Vagina (tissue), 2 donors: ENCODE measurements around the gene ARHGAP4. TPM values are rescaled to one million over a fixed set of nuclear protein-coding genes. Genes with fewer than 3 reads are reported as not detected.

ENCODE experiments used
- DNase-seq, 2 donors: peaks; one replicate each; pipeline ENCODE4 v3.0.0-alpha.2; 2017; ENCODE audit errors: extremely low spot score in 2 of 2
- H3K27ac ChIP-seq: fragments of 200-600 bp; sonication (generic); one replicate; pipeline ENCODE4 v1.5.1; 2019
- H3K27me3 ChIP-seq: fragments of 200-600 bp; sonication (generic); one replicate; pipeline ENCODE4 v1.5.1; 2019
- H3K36me3 ChIP-seq, 2 donors: fragments of 200-600 bp; sonication (generic); one replicate each; pipeline ENCODE4 v1.5.1; 2017 to 2019
- H3K4me1 ChIP-seq: fragments of 200-600 bp; sonication (generic); one replicate; pipeline ENCODE4 v1.5.1; 2019
- H3K4me3 ChIP-seq, 2 donors: fragments of 200-600 bp; sonication (generic); 1 replicate in 1 of 2; 2 replicates in 1 of 2; pipeline ENCODE4 v1.5.1; 2016 to 2019
- H3K9me3 ChIP-seq: fragments of 200-600 bp; sonication (generic); one replicate; pipeline ENCODE4 v1.5.1; 2019
- POLR2A ChIP-seq, 2 donors: fragments of 450-650 bp; IDR thresholded peaks; one replicate each; pipeline ENCODE4 v1.6.1; 2017; ENCODE audit warnings: antibody characterized with exemption in 2 of 2, mild to moderate bottlenecking in 2 of 2, moderate library complexity in 2 of 2
- POLR2AphosphoS5 ChIP-seq, 2 donors: sonication (generic); formaldehyde crosslinking; IDR thresholded peaks; one replicate each; pipeline ENCODE4 v1.9.0; 2017; ENCODE audit warnings: antibody characterized with exemption in 2 of 2, mild to moderate bottlenecking in 2 of 2, low read depth in 1 of 2; ENCODE audit not compliant: insufficient read depth in 1 of 2
- intact Hi-C: fragments of 100-400 bp; cut with DNase I; formaldehyde crosslinking; loops from one replicate; pipeline ENCODE4 v1.15.1; 2023
- total RNA-seq: library from RNA; depleted of rRNA; stranded (reverse); fragments of >200 nt; gene quantifications from one replicate; pipeline ENCODE4 v1.2.3, GENCODE V29; 2016
- TF ChIP-seq, protein P1 (sequence below), 3 experiments: fragments of 450-650 bp in 2 of 3; fragments of 200-600 bp in 1 of 3; sonication (generic) in 1 of 3; IDR thresholded peaks; one replicate each; pipeline ENCODE4 v1.5.1; 2017 to 2019; ENCODE audit warnings: antibody characterized with exemption in 3 of 3, mild to moderate bottlenecking in 2 of 3, moderate library complexity in 2 of 3

Gene ARHGAP4
- total RNA-seq, 1 donor from 2014 or later, result 36.6 TPM

DNA sequence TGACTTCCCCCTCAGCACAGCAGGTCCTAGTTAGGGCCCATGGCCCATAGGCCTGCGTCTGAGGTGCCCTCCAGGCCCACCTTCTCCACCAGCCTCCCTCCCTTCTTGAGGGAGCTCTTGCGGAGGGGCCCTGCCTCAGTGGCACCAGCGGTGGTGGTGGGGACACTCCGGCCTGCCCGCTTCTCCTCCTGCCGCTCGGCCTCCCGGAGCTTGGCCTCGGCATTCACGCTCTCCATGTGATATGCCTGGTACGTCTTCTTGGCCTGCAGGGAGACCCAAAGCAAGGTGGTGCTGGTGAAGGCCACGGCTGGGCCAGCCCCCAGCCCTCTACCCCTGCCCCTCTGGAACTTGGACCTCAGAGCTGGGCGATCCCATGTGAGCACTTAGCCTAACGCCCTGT, 5.5 kb downstream of the ARHGAP4 start:
- no peak overlapping the region for H3K4me3 ChIP-seq
- intact Hi-C loops, result loop anchor here (10.0 kb wide), 1 partner anchor 136 kb away; the partner anchor contains the start of gene SRPK3
- H3K9me3 ChIP-seq, result no peaks in the 10 kb centered on the region
- no peaks in the 10 kb centered on the region for H3K27me3 ChIP-seq
- TF ChIP-seq POLR2A (IDR thresholded peaks at IDR 0.05) (no peak), POLR2AphosphoS5 (IDR thresholded peaks at IDR 0.05; ENCODE audit: insufficient read depth in 1 of 2, low read depth in 1 of 2) (no peak)
- TF ChIP-seq, protein P1, sequence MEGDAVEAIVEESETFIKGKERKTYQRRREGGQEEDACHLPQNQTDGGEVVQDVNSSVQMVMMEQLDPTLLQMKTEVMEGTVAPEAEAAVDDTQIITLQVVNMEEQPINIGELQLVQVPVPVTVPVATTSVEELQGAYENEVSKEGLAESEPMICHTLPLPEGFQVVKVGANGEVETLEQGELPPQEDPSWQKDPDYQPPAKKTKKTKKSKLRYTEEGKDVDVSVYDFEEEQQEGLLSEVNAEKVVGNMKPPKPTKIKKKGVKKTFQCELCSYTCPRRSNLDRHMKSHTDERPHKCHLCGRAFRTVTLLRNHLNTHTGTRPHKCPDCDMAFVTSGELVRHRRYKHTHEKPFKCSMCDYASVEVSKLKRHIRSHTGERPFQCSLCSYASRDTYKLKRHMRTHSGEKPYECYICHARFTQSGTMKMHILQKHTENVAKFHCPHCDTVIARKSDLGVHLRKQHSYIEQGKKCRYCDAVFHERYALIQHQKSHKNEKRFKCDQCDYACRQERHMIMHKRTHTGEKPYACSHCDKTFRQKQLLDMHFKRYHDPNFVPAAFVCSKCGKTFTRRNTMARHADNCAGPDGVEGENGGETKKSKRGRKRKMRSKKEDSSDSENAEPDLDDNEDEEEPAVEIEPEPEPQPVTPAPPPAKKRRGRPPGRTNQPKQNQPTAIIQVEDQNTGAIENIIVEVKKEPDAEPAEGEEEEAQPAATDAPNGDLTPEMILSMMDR (IDR thresholded peaks at IDR 0.05), result no peak
- H3K36me3 ChIP-seq, result no peaks in the 10 kb centered on the region
- DNase-seq, result no peak
- H3K27ac ChIP-seq, result no peak overlapping the region
- peaks cover 30% of the 10 kb centered on the region for H3K4me1 ChIP-seq

DNA sequence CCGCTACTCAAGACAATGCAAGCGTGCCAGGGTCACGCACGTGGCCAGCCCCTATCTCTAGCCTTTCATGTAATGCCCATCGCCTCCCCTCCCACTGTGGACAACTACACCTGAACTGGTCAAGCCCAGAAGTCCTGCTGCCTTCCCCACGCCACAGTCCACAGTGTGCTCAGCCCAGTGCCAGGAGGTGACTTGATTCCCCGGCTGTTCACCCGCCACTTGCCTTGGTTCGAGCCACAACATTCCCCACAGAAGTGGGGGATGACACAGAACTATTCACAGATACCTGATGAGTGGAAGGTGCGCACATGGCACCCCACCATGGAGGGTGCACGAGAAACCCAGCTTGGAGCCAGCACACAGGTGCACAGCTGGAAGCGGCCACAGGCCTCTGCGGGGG, 6.8 kb downstream of the ARHGAP4 start:
- Histone ChIP-seq H3K27me3 (no peaks in the 10 kb centered on the region), H3K27ac (no peak overlapping the region), H3K9me3 (no peaks in the 10 kb centered on the region), H3K4me3 (no peak overlapping the region), H3K36me3 (no peaks in the 10 kb centered on the region), H3K4me1 (peaks cover 30% of the 10 kb centered on the region)
- intact Hi-C loops, result no loop called here
- DNase-seq, result no peak
- TF ChIP-seq, protein P1 (IDR thresholded peaks at IDR 0.05), result no peak
- no peak for TF ChIP-seq POLR2A (IDR thresholded peaks at IDR 0.05)
- no peak for TF ChIP-seq POLR2AphosphoS5 (IDR thresholded peaks at IDR 0.05; ENCODE audit: insufficient read depth in 1 of 2, low read depth in 1 of 2)

DNA sequence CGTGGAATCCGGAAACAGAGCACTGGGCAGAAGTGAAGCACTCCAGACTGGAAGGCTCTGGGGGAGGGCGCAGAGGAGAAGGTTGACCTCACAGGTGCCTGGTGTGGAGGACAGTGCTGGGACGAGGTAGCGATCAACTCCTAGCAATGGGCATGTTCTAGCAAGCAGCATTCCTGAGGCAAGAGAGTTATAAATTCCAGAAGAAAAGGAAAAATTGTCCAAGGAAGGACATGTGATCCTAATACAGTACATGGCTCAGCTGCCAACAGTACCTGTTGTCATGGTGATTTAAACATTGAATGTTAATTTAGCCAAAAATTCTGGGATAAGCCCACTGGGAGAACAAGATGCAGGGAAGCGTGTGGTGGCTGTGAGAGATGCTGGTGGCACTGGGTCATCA, 8.2 kb downstream of the ARHGAP4 start:
- intact Hi-C loops, result no loop called here
- no peaks in the 10 kb centered on the region for H3K36me3 ChIP-seq
- H3K4me1 ChIP-seq, result peaks cover 22% of the 10 kb centered on the region
- no peak overlapping the region for H3K4me3 ChIP-seq
- no peak overlapping the region for H3K27ac ChIP-seq
- no peak for DNase-seq
- H3K27me3 ChIP-seq, result no peaks in the 10 kb centered on the region
- no peaks in the 10 kb centered on the region for H3K9me3 ChIP-seq
- TF ChIP-seq POLR2A (IDR thresholded peaks at IDR 0.05), result no peak
- TF ChIP-seq, protein P1 (IDR thresholded peaks at IDR 0.05), result no peak
- no peak for TF ChIP-seq POLR2AphosphoS5 (IDR thresholded peaks at IDR 0.05; ENCODE audit: insufficient read depth in 1 of 2, low read depth in 1 of 2)

DNA sequence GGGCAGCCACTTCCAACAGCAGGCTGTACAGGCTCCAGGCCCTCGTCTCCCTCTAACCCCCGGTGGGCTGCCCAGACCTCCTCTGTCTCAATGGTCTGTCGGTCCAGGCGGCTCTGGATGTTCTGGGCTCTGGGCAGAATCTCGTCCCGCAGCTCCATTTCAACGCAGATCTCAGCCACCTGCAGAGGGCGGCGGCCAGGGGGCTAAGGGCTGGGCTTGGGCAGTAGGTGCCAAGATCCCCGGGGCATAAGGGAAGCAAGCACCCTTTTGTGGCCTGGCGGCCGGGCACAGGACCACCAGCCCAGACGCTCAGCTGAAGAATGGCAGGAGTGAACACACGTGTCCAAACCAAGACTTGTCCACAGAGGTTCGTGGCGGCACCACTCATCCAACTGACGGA, 12.4 kb downstream of the ARHGAP4 start:
- Histone ChIP-seq H3K9me3 (no peaks in the 10 kb centered on the region), H3K36me3 (no peaks in the 10 kb centered on the region), H3K4me3 (no peak overlapping the region), H3K27me3 (no peaks in the 10 kb centered on the region), H3K27ac (no peak overlapping the region), H3K4me1 (no peaks in the 10 kb centered on the region)
- DNase-seq, result no peak
- intact Hi-C loops, result no loop called here
- TF ChIP-seq POLR2A (IDR thresholded peaks at IDR 0.05) (no peak), POLR2AphosphoS5 (IDR thresholded peaks at IDR 0.05; ENCODE audit: insufficient read depth in 1 of 2, low read depth in 1 of 2) (no peak)
- TF ChIP-seq, protein P1 (IDR thresholded peaks at IDR 0.05), result no peak

DNA sequence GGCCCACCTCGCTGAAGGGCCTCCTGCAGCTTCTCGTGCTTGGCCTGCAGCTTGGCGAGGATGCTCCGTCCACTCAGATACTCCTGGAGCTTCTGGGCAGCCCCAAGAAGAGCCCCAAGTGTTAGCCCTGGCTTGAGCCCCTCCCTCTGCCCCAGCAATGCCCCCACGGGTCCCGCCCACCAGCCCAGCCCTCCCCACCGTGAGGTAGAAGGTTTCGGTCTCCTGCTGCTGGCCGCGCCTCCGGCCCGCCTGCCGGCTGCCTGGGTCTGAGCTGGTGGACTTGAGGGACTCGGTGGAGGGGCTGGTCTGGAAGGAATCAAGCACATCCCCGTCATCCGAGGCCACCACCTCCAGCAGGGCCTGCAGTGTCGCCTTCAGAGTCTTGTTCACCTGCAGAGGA, 12.9 kb downstream of the ARHGAP4 start:
- Histone ChIP-seq H3K27me3 (no peaks in the 10 kb centered on the region), H3K36me3 (no peaks in the 10 kb centered on the region), H3K9me3 (no peaks in the 10 kb centered on the region), H3K27ac (no peak overlapping the region), H3K4me3 (no peak overlapping the region), H3K4me1 (no peaks in the 10 kb centered on the region)
- TF ChIP-seq POLR2AphosphoS5 (IDR thresholded peaks at IDR 0.05; ENCODE audit: insufficient read depth in 1 of 2, low read depth in 1 of 2), result no peak
- TF ChIP-seq, protein P1 (IDR thresholded peaks at IDR 0.05), result no peak
- TF ChIP-seq POLR2A (IDR thresholded peaks at IDR 0.05), result no peak
- DNase-seq, result no peak
- intact Hi-C loops, result no loop called here
